ENCODE results near the gene PDGFRA. TPM values are rescaled to one million over a fixed set of nuclear protein-coding genes. Genes with fewer than 3 reads are reported as not detected.
"Not testable (repeated sequence)": the region's sequence is repeated elsewhere in the genome, so short reads cannot be mapped to it uniquely, and the experiment has no call there.

The PDGFRA gene
- total RNA-seq, 4 donors from 2014 or later = 95.2 to 181 (median 114) TPM

DNA sequence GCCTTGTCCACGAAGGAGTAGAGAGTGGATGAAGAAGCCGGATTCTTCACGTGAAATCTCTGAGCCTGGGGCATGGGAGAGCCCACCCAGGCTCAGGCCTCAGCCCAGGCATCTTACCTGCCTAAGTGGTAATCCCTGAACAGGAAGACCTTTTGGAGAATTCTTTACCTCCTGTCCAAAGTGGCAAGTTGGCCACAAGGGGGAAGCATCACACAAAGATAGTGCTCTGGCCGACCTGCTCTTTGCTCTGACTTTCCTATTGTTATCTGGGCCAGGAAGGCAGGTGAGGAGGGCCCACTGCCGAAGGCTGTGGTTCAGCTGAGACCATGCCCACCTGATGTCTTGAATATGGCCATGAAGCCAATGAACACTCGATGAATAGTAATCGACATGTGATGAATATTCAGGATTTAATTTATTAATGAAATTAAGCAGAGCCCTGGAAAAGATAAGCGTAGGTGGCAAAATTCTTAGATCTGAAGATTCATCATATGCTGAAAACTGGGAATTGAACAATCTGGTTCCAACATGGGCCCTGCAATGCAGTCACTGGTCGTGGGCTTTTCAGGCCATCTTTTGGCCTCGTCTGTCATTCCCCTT is 93.8 kb downstream of the PDGFRA start:
- no peak for DNase-seq (ENCODE audit: extremely low spot score)
- intact Hi-C loops (cut with DNase I) = loop anchor here (2.0 to 5.0 kb wide), 3 partner anchors 120 to 999 kb away; no protein-coding TSS in a partner anchor
- no peaks in the 10 kb centered on the region for H3K9me3 ChIP-seq
- no peaks in the 10 kb centered on the region for H3K27me3 ChIP-seq
- TF ChIP-seq, protein P1, sequence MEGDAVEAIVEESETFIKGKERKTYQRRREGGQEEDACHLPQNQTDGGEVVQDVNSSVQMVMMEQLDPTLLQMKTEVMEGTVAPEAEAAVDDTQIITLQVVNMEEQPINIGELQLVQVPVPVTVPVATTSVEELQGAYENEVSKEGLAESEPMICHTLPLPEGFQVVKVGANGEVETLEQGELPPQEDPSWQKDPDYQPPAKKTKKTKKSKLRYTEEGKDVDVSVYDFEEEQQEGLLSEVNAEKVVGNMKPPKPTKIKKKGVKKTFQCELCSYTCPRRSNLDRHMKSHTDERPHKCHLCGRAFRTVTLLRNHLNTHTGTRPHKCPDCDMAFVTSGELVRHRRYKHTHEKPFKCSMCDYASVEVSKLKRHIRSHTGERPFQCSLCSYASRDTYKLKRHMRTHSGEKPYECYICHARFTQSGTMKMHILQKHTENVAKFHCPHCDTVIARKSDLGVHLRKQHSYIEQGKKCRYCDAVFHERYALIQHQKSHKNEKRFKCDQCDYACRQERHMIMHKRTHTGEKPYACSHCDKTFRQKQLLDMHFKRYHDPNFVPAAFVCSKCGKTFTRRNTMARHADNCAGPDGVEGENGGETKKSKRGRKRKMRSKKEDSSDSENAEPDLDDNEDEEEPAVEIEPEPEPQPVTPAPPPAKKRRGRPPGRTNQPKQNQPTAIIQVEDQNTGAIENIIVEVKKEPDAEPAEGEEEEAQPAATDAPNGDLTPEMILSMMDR (IDR thresholded peaks at IDR 0.05) = peak; percentile 67 to 79 (median 72)
- no peak for TF ChIP-seq POLR2A (IDR thresholded peaks at IDR 0.05; ENCODE audit: low read depth)
- no peak for TF ChIP-seq EP300 (IDR thresholded peaks at IDR 0.05)
- no peak for TF ChIP-seq POLR2AphosphoS5 (IDR thresholded peaks at IDR 0.05)
- no peak overlapping the region for H3K27ac ChIP-seq (replicated peaks in 1 of 4)
- 51% methylated on average over 10 of the region's 10 CpGs for WGBS
- H3K4me1 ChIP-seq = peaks cover 0 to 6% (median 3%) of the 10 kb centered on the region in 4 donors
- H3K36me3 ChIP-seq = no peaks in the 10 kb centered on the region
- no peak overlapping the region for H3K4me3 ChIP-seq

DNA sequence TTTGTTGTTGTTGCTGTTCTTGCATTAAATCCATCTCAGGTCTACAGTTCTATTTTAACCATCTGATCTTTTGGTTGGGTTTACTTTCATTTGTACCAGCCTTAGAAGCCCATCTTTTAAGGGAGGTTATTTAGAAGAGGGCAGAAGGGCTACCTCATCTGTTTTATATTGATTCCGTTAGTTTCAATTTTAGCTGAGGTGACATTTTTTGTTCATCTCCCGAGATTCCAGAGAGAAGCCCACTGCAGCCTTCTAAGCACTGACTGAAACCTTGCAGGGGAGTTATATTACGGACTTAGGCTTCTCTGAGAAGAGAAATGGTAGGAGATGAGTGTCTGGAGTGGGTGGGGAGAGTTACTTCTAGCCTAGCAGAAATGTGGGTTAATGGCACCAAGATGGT is 101.8 kb downstream of the PDGFRA start:
- Histone ChIP-seq H3K9me3 (no peaks in the 10 kb centered on the region), H3K36me3 (no peaks in the 10 kb centered on the region), H3K4me1 (no peaks in the 10 kb centered on the region), H3K27ac (replicated peaks in 1 of 4) (no peak overlapping the region), H3K4me3 (no peak overlapping the region), H3K27me3 (no peaks in the 10 kb centered on the region)
- TF ChIP-seq EP300 (IDR thresholded peaks at IDR 0.05) = no peak
- intact Hi-C loops (cut with DNase I) = no loop called here
- WGBS = 94% methylated on average over 3 of the region's 3 CpGs
- no peak for DNase-seq (ENCODE audit: extremely low spot score)

DNA sequence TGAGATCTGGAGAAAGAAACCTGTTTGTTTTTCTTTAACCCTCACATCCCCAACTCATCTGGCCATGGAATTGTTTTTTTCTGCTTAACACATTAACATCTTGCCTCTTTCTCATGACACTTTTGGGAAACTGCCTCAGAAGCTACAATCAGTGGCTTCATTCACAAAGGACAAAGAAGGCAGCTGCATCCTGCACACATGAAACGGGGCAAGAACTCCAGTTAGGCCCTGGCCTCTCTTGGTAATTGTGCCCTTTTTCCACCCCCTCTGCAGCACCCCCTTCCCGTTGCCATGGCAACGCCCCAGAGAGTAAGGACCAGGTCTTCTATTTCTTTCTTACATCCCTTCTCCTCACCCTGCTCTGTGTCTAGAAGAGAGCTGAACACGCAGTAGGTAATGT is 103.4 kb downstream of the PDGFRA start:
- 73% methylated on average over 4 of the region's 4 CpGs for WGBS
- H3K4me1 ChIP-seq = no peaks in the 10 kb centered on the region
- intact Hi-C loops (cut with DNase I) = no loop called here

DNA sequence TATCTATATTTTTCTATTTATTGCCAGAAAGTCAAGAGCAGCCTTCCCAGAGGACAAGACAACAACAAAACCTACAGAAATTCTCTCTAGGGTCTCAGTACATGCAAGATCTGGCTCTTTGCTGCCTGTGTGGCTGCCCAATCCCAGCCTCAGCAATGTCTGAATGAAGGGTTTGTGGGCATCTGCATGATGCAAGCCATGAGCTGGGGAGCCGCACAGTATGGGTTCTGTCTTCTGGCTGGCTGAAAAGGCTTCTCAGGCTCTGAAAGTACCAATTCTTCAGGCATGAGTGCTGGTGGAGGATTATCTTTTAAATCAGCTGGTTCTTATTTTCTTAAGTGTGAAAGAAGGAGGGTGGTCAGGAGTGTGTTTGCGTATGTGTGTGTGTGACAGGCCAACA is 104.6 kb downstream of the PDGFRA start:
- Histone ChIP-seq H3K36me3 (no peaks in the 10 kb centered on the region), H3K4me3 (no peak overlapping the region), H3K27ac (replicated peaks in 1 of 4) (no peak overlapping the region), H3K9me3 (no peaks in the 10 kb centered on the region), H3K4me1 (no peaks in the 10 kb centered on the region), H3K27me3 (no peaks in the 10 kb centered on the region)
- WGBS = 93% methylated on average over 2 of the region's 2 CpGs
- no peak for TF ChIP-seq EP300 (IDR thresholded peaks at IDR 0.05)
- no peak for TF ChIP-seq POLR2A (IDR thresholded peaks at IDR 0.05; ENCODE audit: low read depth)
- TF ChIP-seq POLR2AphosphoS5 (IDR thresholded peaks at IDR 0.05) = no peak
- TF ChIP-seq, protein P1 (IDR thresholded peaks at IDR 0.05) = no peak
- intact Hi-C loops (cut with DNase I) = no loop called here
- DNase-seq (ENCODE audit: extremely low spot score) = no peak

More for the DNA sequence above, 103.4 kb downstream of the PDGFRA start:
- Histone ChIP-seq H3K4me3 (no peak overlapping the region), H3K27me3 (no peaks in the 10 kb centered on the region), H3K27ac (replicated peaks in 1 of 4) (no peak overlapping the region), H3K9me3 (no peaks in the 10 kb centered on the region), H3K36me3 (no peaks in the 10 kb centered on the region)
- TF ChIP-seq POLR2A (IDR thresholded peaks at IDR 0.05; ENCODE audit: low read depth) = no peak
- TF ChIP-seq POLR2AphosphoS5 (IDR thresholded peaks at IDR 0.05) = no peak
- TF ChIP-seq, protein P1 (IDR thresholded peaks at IDR 0.05) = no peak
- no peak for TF ChIP-seq EP300 (IDR thresholded peaks at IDR 0.05)
- no peak for DNase-seq (ENCODE audit: extremely low spot score)

DNA sequence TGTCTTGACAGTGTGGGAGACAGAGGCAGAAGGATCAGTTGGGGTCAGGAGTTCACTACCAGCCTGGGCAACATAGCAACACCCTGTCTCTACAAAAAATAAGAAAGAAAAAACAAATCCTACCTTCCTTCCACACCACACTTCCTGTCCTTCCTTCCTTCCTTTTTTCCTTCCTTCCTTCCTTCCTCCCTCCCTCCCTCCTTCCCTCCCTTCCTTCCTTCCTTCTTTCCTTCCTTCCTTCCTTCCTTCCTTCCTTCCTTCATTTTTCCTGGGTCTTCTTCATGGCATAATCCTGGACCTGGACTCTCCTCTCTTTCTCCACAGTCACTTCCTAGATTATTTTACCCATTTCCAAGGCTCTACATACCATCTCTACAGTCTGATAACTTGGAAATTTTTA is 105.7 kb downstream of the PDGFRA start:
- H3K4me3 ChIP-seq; H3K27ac ChIP-seq (replicated peaks in 1 of 4); H3K27me3 ChIP-seq; H3K9me3 ChIP-seq; H3K4me1 ChIP-seq; H3K36me3 ChIP-seq; intact Hi-C loops (cut with DNase I); DNase-seq (ENCODE audit: extremely low spot score): not testable (repeated sequence)

DNA sequence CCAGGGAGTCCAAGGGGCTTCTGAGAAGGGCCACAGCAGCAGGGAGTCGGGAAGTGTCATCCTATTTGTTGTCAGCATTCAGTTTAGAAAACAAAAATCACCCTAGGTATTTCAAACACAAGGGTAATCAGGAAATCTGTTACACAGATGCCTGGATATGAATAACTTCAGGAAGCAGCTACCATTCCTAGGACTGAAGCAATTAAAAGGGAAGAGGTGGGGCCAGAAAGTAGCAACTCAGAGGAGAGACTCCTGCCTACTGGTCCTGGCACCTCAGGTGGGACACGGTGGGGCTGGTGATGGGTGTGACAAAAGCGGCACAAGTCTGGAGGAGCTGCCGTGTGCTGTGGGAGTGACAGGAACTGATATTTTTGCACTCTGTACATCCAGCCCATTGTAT is 107.9 kb downstream of the PDGFRA start:
- DNase-seq (ENCODE audit: extremely low spot score) = no peak
- no peak overlapping the region for H3K4me3 ChIP-seq
- H3K4me1 ChIP-seq = no peaks in the 10 kb centered on the region
- H3K27ac ChIP-seq (replicated peaks in 1 of 4) = no peak overlapping the region
- 88% methylated on average over 4 of the region's 4 CpGs for WGBS
- intact Hi-C loops (cut with DNase I) = no loop called here
- TF ChIP-seq POLR2A (IDR thresholded peaks at IDR 0.05; ENCODE audit: low read depth) (no peak), POLR2AphosphoS5 (IDR thresholded peaks at IDR 0.05) (no peak), EP300 (IDR thresholded peaks at IDR 0.05) (no peak)
- TF ChIP-seq, protein P1 (IDR thresholded peaks at IDR 0.05) = no peak
- H3K36me3 ChIP-seq = no peaks in the 10 kb centered on the region
- H3K9me3 ChIP-seq = no peaks in the 10 kb centered on the region
- no peaks in the 10 kb centered on the region for H3K27me3 ChIP-seq

DNA sequence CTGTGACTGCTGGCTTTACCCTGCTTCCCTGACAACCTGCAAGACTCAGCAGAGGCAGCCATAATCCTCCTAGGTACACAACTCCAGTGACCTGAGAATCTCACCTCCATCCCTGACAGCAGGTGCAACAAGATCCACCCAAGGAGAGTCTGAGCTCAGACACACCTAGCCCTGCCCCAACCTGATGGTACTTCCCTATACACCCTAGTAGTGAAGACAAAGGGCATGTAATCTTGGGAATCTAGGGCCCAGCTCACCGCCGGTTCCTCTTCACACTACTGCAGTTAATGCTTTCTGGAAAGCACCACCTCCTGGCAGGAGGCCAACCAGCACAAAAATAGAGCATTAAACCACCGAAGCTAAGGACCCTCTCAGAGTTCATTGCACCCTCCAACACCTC is 113.0 kb downstream of the PDGFRA start:
- H3K36me3 ChIP-seq; H3K27me3 ChIP-seq; H3K27ac ChIP-seq (replicated peaks in 1 of 4); DNase-seq (ENCODE audit: extremely low spot score); H3K4me1 ChIP-seq; H3K9me3 ChIP-seq; H3K4me3 ChIP-seq; intact Hi-C loops (cut with DNase I): not testable (repeated sequence)
- WGBS = 71% methylated on average over 3 of the region's 3 CpGs
